NCI-H510A treated with DMSO at 0.1 percent for 48 hours (cell line): ENCODE results near the gene TEC.

Experiments used
- DNase-seq: peaks from one replicate; lab custom pipeline; 2025; lab: John Stamatoyannopoulos, UW

TEC gene

GRCh38 chr4:48269861-48270522, 354 bp upstream of the TEC start:
- DNase-seq = peak; percentile 63

DNA sequence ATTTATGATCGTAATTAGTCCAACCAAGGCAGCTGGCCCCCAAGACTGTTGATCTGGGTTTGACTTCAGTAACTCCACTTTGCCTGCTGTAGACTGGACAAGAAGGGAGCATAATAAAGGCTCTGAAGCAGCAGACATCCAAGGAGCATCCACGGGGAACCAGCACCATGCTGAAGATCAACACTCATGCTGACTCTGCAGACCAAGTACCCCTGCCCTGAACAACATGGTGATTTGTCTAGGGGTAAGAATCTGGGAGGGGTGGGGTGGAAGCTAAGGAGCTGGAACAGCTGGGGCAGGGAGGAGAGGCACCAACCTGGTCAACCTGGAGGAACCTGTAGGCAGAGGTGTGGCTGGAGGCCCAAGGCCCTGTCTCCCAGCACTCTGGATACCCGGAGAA, 2.1 kb downstream of the TEC start:
- no peak for DNase-seq

DNA sequence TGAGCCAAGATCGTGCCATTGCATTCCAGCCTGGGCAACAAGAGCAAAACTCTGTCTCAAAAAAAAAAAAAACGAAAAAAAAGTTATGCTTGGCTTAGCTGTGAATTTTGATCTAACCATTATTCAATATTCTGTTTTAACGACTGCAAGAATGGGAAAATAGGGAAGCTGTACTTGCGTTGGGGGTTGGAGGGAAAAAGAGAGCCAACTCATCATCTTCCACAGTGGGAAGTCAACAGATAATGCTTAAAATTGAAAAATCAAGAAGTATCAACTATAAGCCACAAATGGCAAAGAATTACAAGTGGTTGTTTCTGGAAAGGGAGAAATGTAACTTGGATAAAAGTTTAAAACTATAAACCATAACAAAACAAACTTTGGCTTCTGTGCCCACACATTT, 2.9 kb downstream of the TEC start:
- no peak for DNase-seq

- no peak for DNase-seq
Observed at GRCh38 chr4:48262926-48263325, 6.7 kb downstream of the TEC start.

- no peak for DNase-seq
Observed at GRCh38 chr4:48262484-48262883, 7.2 kb downstream of the TEC start.

- no peak for DNase-seq
Observed at GRCh38 chr4:48261281-48261680, 8.4 kb downstream of the TEC start.

- DNase-seq = no peak
Observed at GRCh38 chr4:48259748-48260147, 9.9 kb downstream of the TEC start.

DNA sequence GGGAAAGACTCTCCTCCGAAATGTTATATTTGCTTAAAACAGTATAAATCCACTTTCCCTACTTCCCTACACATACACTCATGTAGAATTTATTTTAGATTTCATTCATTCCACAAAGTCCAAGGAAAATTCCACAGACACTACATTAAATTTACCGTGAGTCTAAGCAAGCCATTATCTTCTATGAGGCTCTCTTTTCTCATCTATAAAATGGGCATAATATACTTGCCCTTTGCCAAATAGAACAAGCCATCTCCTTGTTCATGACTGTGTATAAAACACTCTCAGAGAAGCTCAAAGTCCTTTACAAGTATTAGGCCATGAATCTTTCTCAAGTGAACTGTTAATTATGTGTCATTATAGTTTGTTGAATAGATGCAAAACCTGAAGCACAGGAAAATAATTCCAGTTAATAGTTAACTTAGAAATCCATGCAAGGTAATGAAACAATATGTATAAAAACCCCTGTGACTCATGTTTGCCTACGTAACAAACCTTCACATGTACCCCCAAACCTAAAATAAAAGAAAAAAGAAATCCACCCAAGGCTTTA, 10.7 kb downstream of the TEC start:
- DNase-seq = no peak

DNA sequence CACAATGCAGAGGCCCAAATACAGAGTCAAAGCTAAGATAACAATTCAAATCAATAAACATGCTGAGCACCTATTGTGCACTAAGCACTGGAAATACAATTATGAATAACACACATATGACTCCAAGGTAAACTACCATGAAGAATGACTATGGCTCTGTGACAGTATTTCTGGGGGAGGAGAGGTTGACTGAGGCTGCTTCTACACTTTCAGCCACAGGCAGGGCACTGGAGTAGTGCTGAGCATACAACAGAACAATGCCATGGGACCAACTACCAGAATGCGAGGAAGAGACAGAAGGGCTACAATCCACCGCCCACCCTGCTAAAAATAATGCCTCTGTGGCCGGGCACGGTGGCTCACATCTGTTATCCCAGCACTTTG, 13.7 kb downstream of the TEC start:
- no peak for DNase-seq

DNA sequence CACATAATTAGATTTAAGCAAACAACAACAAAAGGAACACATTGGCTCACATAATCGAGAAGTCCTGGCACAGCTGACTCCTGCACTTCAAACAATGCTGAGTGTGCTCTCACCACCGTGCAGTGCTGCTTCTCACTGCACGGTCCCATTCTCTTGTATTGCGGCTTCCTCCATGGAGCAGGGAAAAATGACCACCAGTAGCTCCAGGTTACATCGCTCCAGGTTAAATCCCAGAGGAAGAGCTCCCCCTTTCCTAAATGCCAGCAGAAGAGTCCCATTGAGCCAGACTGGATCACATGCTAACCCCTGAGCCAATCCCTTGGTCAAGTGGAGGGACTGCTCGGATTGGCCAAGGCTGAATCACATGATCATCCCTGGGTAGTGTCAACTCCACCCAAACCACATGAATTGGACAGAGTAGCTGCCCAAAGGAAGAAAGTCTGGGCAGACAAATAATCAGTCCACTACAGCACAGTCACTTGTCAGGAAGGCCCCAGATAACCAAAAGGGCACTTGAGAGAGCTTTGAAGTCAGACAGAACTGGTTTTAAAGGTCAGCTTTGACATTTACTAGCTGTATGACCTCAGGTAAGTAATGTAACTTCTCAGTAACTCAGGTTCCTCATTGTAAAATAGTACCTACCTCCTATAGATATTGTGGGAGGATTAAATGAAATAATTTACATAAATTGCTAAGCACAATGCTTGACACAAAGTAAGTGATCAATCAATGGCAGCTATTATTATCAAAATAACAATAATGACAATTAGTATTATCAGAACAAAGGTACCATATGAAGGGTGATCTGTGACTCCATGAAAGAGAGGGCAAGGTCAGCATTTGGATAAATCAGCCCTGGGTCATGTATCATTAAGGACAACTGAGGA, 14.3 kb downstream of the TEC start:
- DNase-seq = peak; percentile 14

- DNase-seq = no peak
Observed at GRCh38 chr4:48254381-48255071, 15.1 kb downstream of the TEC start.

GRCh38 chr4:48252313-48252712, 17.3 kb downstream of the TEC start:
- no peak for DNase-seq

- no peak for DNase-seq
Observed at GRCh38 chr4:48250980-48251379, 18.7 kb downstream of the TEC start.

GRCh38 chr4:48250343-48250742, 19.3 kb downstream of the TEC start:
- DNase-seq = no peak

- DNase-seq = no peak
Observed at GRCh38 chr4:48249378-48249777, 20.3 kb downstream of the TEC start.

DNA sequence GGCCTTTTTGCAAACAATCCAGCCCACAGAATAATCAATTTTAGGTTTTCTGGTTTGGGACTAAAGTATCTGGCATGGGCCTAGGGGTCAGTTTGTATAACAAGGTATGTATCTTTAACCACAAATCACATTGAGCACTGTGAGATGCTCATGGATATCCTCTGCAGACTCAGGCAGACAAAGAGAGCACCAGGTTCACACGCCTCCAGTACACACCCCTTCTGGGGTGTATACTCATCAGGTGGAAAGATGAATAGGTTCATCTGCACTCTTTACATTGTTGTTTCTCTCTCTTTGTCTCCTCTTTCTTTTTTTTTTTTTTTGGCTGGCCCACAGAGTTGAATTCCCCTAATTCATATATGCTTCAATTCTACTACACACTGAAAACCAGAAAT, 21.1 kb downstream of the TEC start:
- DNase-seq = no peak

- no peak for DNase-seq
Observed at GRCh38 chr4:48247878-48248558, 21.6 kb downstream of the TEC start.

GRCh38 chr4:48247142-48247877, 22.3 kb downstream of the TEC start:
- no peak for DNase-seq

DNA sequence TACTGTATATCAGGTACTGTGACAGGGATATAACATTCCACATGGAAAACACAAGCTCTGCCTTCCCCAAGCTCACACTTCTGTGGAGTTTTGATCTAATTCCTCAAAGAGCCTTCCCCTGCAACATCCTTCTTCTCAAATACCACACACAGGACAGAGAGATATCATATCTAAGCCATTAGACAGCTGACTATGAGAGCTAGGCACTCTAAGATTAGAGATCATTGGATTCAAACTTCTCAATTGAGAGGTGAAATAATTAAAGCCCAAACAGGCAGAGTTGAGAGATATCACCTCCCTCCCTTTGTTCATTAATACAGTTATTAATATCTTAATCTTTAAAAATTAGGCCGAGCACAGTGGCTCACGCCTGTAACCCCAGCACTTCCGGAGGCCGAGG, 25.0 kb downstream of the TEC start:
- no peak for DNase-seq

GRCh38 chr4:48243887-48244286, 25.8 kb downstream of the TEC start:
- DNase-seq = no peak

DNA sequence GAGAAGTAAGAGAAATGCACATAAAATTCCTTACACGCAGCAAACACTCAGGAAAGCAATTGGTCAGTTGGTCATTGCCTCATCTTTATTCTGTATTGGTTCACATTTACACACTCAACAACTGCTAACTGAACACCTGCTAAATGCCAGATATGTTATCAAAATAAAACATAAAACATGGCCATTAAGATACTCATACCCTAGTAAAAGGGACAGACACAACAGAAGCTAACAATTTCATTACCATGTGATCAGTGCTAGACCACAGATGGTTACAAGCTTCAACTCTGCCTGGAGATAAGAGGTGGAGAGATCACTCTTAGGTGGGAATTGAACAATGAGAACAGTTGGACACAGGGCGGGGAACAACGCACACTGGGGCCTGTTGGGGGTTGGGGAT, 26.2 kb downstream of the TEC start:
- DNase-seq = no peak
